GM12801 (cell line): ENCODE results near the gene OR2K2.

ENCODE experiments used
- TF ChIP-seq, protein P1 (sequence below): IDR thresholded peaks from one replicate; pipeline ENCODE4 v1.5.1; 2011; ENCODE audit warnings: control low read depth; ENCODE audit not compliant: insufficient read length; ENCODE audit errors: extremely low read depth

The OR2K2 gene

GRCh38 chr9:111287127-111287526 lies 42.9 kb downstream of the OR2K2 start:
- TF ChIP-seq, protein P1, sequence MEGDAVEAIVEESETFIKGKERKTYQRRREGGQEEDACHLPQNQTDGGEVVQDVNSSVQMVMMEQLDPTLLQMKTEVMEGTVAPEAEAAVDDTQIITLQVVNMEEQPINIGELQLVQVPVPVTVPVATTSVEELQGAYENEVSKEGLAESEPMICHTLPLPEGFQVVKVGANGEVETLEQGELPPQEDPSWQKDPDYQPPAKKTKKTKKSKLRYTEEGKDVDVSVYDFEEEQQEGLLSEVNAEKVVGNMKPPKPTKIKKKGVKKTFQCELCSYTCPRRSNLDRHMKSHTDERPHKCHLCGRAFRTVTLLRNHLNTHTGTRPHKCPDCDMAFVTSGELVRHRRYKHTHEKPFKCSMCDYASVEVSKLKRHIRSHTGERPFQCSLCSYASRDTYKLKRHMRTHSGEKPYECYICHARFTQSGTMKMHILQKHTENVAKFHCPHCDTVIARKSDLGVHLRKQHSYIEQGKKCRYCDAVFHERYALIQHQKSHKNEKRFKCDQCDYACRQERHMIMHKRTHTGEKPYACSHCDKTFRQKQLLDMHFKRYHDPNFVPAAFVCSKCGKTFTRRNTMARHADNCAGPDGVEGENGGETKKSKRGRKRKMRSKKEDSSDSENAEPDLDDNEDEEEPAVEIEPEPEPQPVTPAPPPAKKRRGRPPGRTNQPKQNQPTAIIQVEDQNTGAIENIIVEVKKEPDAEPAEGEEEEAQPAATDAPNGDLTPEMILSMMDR = no peak

DNA sequence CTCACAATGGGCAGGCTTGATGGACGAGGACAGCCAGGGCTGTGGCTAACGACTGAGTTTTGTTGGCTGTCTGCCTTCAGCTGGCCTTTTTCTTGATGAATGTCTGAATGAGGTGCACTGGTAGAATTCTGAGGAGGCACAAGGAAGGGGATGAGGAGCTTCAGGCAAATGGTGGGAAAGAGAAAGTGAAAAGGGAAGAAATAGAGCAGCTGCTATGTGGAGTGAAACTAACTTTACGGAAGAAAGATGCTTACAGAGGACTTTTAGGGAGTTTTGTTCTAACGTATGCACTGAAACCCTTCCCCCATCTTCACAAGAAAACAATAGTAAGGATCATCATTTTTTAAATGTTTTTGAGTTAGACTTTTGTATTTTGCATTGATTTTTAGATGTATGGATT lies 45.3 kb downstream of the OR2K2 start:
- TF ChIP-seq, protein P1 = no peak

DNA sequence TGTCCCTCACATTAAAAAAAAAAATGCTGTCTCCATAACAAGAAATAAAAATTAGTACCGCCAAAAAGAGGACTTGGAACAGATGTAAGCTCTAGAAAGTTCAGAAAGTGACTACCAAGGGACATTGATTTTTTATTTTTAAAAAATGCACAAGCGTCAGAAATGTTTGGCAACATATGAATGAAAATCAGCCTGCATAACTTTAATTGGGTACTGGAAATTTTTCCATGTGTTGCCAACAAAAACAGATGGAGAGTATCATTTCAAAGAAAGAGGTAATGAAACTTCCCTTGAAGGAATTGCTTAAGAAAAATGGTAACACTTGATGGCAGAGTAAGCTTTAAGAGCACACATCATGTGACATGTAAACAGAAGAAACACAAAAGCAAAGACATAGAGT lies 47.2 kb downstream of the OR2K2 start:
- TF ChIP-seq, protein P1 = no peak
